ENCODE data around the gene BBOX1.
"Not testable (repeated sequence)": the region's sequence is repeated elsewhere in the genome, so short reads cannot be mapped to it uniquely, and the experiment has no call there.

BBOX1 gene

DNA sequence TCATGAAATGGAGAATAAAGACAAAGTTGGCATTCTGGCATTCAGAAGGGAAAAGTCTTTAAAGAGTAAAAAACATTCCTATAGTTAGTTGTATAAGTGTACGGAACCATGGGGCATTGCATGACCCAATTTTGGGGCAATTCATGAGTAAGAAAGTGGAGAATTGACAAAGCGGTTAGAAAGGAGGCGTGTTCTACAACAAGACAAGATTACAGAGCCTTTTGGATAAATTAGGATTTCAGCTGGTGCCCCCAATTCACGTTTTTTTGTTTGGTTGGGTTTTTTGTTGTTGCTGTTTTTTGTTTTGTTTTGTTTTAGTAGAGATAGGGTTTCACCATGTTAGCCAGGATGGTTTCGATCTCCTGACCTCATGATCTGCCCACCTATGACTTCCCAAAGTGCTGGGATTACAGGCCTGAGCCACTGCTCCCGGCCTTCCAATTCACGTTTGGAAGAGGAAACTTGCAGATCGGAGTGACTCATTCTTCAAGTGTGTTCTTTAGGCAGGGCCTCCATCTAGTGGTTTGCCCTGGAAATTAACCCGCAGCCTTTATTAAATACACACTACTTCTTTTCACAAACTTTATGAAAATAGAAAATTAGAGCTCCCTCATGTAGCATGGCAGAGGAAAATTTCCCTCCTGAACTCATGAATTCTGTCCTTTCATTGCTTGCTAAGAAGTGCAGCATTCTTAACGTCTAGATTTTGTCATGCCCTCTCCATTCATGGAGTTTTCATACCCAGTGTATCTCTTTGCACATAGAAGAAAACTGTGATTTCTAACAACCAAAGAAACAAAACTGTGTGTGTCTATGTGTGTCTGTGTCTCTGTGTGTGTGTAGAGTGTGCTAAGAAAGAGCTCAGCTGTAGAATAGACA lies 118.1 kb downstream of the BBOX1 start:
- DNase-seq, result peak; percentile 66
- in situ Hi-C loops (cut with HindIII; ENCODE audit: low pct_ligation_motif_present, low pct_unique_long_range_greater_than_20kb, low sequenced_read_pairs), result no loop called here

DNA sequence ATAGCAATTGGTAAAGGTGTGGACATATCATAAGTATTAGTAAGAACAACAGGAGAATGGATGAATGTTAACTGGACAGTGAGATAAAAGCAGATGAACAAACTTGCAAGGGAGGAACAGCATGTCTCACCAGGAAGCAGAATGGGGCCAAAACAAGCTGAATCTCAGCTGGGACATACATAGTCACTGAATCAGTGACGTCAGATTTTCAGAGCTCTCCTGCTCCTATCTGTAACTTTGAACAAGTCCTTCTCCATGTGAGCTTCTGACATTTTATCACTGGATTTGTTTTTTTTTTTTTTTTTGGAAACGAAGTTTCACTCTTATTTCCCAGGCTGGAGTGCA lies 118.7 kb downstream of the BBOX1 start:
- in situ Hi-C loops (cut with HindIII; ENCODE audit: low pct_ligation_motif_present, low pct_unique_long_range_greater_than_20kb, low sequenced_read_pairs), result no loop called here
- DNase-seq, result no peak

DNA sequence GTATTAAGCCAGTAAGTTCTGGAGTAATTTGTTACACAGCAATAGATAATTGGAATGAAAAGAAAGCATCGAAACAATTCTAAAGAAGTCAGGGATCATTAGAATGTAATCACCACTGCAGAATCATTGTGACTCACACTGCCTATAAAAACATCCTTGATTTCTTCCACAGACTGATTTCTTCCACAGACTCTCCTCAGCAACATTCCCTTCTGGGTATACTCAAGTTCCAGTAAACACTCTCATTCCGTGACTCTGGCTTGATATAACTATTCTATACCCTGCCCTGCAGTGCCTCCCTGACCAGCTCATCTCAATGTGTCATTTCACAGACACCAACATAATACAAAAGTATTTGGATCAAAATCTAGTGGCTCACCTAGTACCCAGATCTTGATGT lies 120.5 kb downstream of the BBOX1 start:
- in situ Hi-C loops (cut with HindIII; ENCODE audit: low pct_ligation_motif_present, low pct_unique_long_range_greater_than_20kb, low sequenced_read_pairs), result no loop called here
- no peak for DNase-seq

DNA sequence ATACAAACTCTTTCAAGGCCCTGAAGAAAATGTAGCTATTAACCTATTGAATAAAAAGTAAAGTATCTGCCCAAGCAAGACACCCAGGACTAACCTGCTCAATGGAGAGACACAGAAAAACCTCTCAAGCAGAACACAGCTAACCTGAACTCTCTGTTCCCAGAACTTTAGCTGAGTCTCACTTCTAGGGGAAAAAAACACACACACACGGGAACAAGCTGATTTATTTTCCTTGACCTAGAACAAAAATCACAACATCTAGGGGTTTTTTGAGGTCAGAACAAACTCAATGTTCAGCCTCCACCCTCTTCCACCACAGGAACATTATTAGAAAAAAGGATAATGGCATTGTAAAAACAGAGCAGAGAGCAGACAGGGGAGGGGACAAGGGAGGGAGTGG lies 121.6 kb downstream of the BBOX1 start:
- in situ Hi-C loops (cut with HindIII; ENCODE audit: low pct_ligation_motif_present, low pct_unique_long_range_greater_than_20kb, low sequenced_read_pairs), result no loop called here

DNA sequence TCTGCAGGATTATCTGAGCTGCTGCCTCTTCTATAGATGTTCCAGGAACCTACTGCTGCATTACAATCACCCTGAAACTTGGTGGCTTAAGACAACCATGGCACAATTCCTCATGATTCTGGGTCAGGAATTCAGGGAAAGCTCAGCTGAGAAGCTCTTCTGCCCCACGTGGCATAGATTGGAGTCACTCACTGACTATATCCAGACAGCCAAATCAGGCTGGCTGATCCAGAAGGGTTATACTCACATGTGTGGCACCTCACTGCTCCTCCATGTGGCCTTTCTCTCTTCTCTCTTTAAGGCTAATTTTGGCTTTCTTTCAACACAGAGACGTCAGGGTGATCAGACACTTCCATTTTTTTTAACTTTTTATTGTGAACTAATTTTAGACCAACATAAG lies 125.5 kb downstream of the BBOX1 start:
- no peak for DNase-seq
- in situ Hi-C loops (cut with HindIII; ENCODE audit: low pct_ligation_motif_present, low pct_unique_long_range_greater_than_20kb, low sequenced_read_pairs), result no loop called here

More for the DNA sequence above, 121.6 kb downstream of the BBOX1 start:
- no peak for DNase-seq

DNA sequence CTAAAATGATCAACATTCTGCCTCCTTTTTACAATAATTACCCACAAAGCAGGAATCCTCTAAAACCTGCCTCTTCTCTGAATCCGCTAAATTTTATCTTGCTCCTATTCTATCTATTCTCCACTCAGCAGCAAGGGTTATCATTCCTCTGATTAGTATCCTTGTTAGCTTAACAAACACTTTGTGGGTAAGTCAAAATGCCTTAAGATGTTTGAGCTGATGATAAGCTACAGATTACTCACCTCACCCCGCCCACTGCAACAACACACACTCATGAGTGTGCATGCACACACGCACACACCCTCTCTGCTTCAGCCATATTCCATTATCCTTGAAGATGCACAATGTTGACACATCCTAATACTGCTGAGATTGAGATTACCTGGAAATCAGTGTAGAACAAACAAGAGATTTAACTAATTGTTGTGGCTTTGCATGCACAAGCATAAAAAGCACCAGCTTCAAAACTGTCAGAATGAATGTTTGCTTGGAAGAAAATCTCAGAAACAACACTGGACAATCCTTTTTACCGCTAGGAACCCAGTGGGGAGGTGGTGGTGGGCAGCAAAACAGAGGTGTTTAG lies 130.9 kb downstream of the BBOX1 start:
- DNase-seq, result no peak
- in situ Hi-C loops (cut with HindIII; ENCODE audit: low pct_ligation_motif_present, low pct_unique_long_range_greater_than_20kb, low sequenced_read_pairs), result no loop called here

DNA sequence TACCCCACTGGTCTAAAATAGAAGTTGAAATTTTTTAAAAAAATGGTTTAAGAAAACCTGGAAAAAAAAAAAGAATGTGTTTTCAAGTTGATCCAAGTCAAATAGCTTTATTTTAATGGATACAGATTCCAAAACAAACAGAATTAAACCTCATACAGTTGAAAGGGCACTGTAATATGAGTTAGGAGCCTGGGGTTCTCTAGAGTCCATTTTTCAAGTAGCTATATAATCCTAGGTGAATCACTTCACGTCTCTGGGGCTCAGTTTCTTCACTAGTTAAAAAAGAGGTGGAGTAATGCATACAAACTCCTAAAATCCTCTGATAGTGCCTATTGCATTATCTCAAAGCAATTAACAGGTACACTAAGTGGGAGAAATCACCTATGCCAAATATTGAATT lies 132.9 kb downstream of the BBOX1 start:
- DNase-seq, result no peak
- in situ Hi-C loops (cut with HindIII; ENCODE audit: low pct_ligation_motif_present, low pct_unique_long_range_greater_than_20kb, low sequenced_read_pairs), result no loop called here

DNA sequence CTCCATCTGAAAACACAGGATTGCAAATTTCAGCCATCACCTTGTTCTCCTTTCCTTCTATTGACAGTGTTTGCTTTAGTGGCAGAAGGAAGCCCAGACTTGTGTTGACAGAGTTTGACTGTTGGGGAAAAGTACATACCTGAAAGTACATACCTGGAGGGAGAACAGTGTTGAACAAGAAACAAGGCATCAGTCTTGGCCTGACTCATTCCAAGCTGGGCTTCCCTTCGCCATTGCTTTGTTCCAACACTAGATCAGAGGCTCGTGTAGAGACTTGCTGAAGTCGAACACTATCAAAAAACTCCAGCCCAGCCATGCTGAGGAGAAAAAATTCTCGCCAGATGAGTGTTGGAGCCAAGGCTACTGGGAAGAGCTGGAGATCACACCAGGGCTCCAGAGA lies 133.4 kb downstream of the BBOX1 start:
- in situ Hi-C loops (cut with HindIII; ENCODE audit: low pct_ligation_motif_present, low pct_unique_long_range_greater_than_20kb, low sequenced_read_pairs), result no loop called here

DNA sequence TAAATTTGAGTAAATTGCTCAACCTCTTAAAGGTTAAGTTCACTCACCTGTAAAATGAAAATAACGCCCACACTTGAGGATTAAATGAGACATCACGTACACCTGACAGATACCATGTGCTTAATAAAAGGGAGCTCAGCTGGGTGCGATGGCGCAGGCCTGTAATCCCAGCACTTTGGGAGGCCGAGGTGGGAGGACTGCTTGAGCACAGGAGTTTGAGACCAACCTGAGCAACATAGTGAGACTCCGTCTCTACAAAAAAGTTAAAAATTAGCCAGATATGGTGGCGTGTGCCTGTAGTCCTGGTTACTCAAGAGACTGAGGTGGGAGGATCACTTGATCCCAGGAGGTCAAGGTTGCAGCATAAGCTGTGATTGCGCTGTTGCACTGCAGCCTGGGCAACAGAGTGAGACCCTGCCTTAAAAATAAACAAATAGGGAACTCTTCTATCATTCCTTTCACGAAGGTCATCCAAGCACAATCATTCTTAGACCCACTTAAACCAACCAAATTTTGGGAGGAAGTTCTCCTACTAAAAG lies 134.1 kb downstream of the BBOX1 start:
- in situ Hi-C loops (cut with HindIII; ENCODE audit: low pct_ligation_motif_present, low pct_unique_long_range_greater_than_20kb, low sequenced_read_pairs), result loop anchor here (25.0 kb wide), 1 partner anchor 313 kb away; no protein-coding TSS in a partner anchor
- no peak for DNase-seq

More for the DNA sequence above, 133.4 kb downstream of the BBOX1 start:
- DNase-seq, result no peak

DNA sequence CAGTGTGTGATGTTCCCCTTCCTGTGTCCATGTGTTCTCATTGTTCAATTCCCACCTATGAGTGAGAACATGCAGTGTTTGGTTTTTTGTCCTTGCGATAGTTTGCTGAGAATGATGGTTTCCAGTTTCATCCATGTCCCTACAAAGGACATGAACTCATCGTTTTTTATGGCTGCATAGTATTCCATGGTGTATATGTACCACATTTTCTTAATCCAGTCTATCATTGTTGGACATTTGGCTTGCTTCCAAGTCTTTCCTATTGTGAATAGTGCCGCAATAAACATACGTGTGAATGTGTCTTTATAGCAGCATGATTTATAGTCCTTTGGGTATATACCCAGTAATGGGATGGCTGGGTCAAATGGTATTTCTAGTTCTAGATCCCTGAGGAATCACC lies 134.9 kb downstream of the BBOX1 start:
- in situ Hi-C loops (cut with HindIII; ENCODE audit: low pct_ligation_motif_present, low pct_unique_long_range_greater_than_20kb, low sequenced_read_pairs), result loop anchor here (25.0 kb wide), 1 partner anchor 312 kb away; no protein-coding TSS in a partner anchor

More for the DNA sequence above, 134.9 kb downstream of the BBOX1 start:
- DNase-seq, result not testable (repeated sequence)

Measured in ACHN (cell line).